Articular chondrocyte of knee joint (primary cell): ENCODE measurements around the gene MPHOSPH6. TPM values are rescaled to one million over a fixed set of nuclear protein-coding genes. Genes with fewer than 3 reads are reported as not detected.

ENCODE experiments used
- small RNA-seq: library from RNA; depleted of rRNA; stranded (forward); fragments of <200 nt; gene quantifications from one replicate; pipeline ENCODE3, GENCODE V24; 2012
- total RNA-seq: library from RNA; depleted of rRNA; stranded (reverse); fragments of >200 nt; gene quantifications from 2 replicates; pipeline ENCODE4 v1.2.3, GENCODE V29; 2012

Gene MPHOSPH6, protein sequence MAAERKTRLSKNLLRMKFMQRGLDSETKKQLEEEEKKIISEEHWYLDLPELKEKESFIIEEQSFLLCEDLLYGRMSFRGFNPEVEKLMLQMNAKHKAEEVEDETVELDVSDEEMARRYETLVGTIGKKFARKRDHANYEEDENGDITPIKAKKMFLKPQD
- 25.1 and 33.6 TPM in 2 replicates for total RNA-seq

DNA sequence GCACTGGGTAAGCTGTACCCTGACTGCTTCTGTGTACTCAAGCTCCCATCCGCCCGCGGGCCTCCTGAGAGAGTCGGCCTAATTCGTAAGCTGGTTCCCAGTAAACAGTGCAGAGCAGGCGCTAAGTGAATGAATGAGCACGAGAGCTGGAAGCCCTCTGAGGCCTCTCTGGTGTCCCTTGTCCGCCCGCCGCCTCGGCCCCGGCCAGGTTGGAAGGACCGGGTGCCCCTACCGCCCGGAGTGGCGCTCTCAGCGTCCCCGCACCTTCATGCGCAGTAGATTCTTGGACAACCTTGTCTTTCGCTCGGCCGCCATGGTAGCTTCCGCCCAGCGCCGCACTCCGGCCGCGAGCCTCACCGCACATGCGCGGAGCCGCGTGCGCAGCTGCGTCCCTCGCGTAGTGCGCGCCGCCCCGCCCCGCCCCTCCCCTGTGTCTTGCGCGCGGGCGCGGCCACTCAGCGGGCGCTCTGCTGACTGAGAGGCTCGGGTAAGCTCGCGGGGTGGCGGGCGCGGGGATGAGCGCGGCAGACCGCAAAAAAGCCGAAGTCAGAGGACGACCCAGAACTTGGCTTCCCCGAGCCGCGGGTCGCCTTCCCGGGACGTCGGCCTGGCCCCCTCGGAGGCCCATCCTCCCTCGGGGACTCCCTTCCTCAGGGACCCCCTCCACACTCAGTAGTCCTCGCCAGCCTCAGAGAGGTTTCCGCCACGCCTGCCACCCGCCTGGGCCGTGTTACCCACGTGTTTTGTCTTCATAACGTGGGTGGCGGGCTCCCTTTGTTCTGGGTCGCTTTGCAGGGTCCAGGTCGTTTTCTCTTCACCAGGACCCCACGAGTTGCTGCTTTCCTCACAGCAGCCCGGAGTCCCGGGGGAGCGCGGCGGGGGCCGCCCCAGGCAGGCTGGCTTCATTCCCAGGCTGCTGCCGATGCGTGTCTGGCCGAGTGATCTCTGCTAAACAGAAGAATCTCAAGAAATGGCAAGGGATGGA, at the start of gene MPHOSPH6:
Gene MPHOSPH6 (minus strand): TSS at position 364 of the 985 bp plus-strand sequence. CDS start 49 bp downstream, at position 315.

Small RNAs within 50 kb of the gene (small RNA-seq; reads per million reads assigned to genes)
- gene RN7SKP190, result not detected

Other genes starting within 250 kb of the MPHOSPH6 start
- 6.8 and 9.9 TPM in 2 replicates for gene SDR42E1, start 158.8 kb downstream of the MPHOSPH6 start, total RNA-seq
- gene HSD17B2, start 135.0 kb downstream of the MPHOSPH6 start, total RNA-seq, result 0.39 and 0.76 TPM in 2 replicates